A673 (cell line): ENCODE measurements around the gene LRP1B. TPM values are rescaled to one million over a fixed set of nuclear protein-coding genes. Genes with fewer than 3 reads are reported as not detected.

Experiments used
- BruUV-seq: library from RNA; stranded (reverse); fragments of 400-500 nt; replicated peaks from 2 replicates; lab custom pipeline; 2021; lab: Mats Ljungman, UMichigan
- CTCF ChIA-PET: fragments of 300-600 bp; sonication (Branson Sonifier 250); formaldehyde crosslinking; loops from one replicate; lab custom pipeline; 2022; ENCODE audit warnings: antibody characterized with exemption; lab: Charles Lee
- POLR2A ChIA-PET: fragments of 300-600 bp; sonication (Branson Sonifier 250); formaldehyde crosslinking; loops from one replicate; lab custom pipeline; 2022; ENCODE audit warnings: antibody characterized with exemption; ENCODE audit not compliant: low non-redundant PET; lab: Charles Lee
- DNase-seq: peaks from one replicate; pipeline ENCODE4 v3.0.0-alpha.2; 2015; ENCODE audit warnings: low spot score
- H3K27ac ChIP-seq: fragments of 200-600 bp; sonication (generic); 2 replicates; pipeline ENCODE4 v1.5.1; 2016; ENCODE audit warnings: mixed run types, low read depth, mild to moderate bottlenecking, mixed read lengths, antibody characterized with exemption, low read length; ENCODE audit not compliant: poor library complexity, severe bottlenecking
- H3K27me3 ChIP-seq: fragments of 200-600 bp; sonication (generic); replicated peaks from 2 replicates; pipeline ENCODE4 v1.6.1; 2017; ENCODE audit warnings: mixed run types, low read depth, mild to moderate bottlenecking, mixed read lengths, antibody characterized with exemption, low read length; ENCODE audit not compliant: insufficient read depth, poor library complexity
- H3K36me3 ChIP-seq: fragments of 200-600 bp; sonication (generic); 2 replicates; pipeline ENCODE4 v1.6.1; 2016; ENCODE audit warnings: mixed run types, mild to moderate bottlenecking, mixed read lengths, antibody characterized with exemption, low read length; ENCODE audit not compliant: insufficient read depth, poor library complexity, severe bottlenecking
- H3K4me1 ChIP-seq: fragments of 200-600 bp; sonication (generic); 2 replicates; pipeline ENCODE4 v1.6.1; 2017; ENCODE audit warnings: mixed run types, mild to moderate bottlenecking, mixed read lengths, antibody characterized with exemption, low read length; ENCODE audit not compliant: insufficient read depth, poor library complexity, severe bottlenecking
- H3K4me3 ChIP-seq: fragments of 200-600 bp; sonication (generic); 2 replicates; pipeline ENCODE4 v1.5.1; 2016; ENCODE audit warnings: low read depth, mixed run types, mild to moderate bottlenecking, mixed read lengths, low read length; ENCODE audit not compliant: poor library complexity, severe bottlenecking
- H3K9me3 ChIP-seq: fragments of 200-600 bp; sonication (generic); 2 replicates; pipeline ENCODE4 v1.6.1; 2016; ENCODE audit warnings: mixed run types, low read depth, mild to moderate bottlenecking, mixed read lengths, antibody characterized with exemption, low read length; ENCODE audit not compliant: poor library complexity, severe bottlenecking
- CTCF ChIP-seq: fragments of 300-800, 200-600 bp; sonication (generic); conservative IDR thresholded peaks from 2 replicates; pipeline ENCODE4 v1.5.1; 2017; ENCODE audit warnings: low read depth, mild to moderate bottlenecking, antibody characterized with exemption, low read length, moderate library complexity, mixed read lengths
- EZH2 ChIP-seq: fragments of 200-600 bp; sonication (generic); IDR thresholded peaks from 2 replicates; pipeline ENCODE4 v1.6.1; 2017; ENCODE audit warnings: borderline replicate concordance, low read depth, mild to moderate bottlenecking, mixed read lengths, antibody characterized with exemption, low read length; ENCODE audit not compliant: poor library complexity, severe bottlenecking
- intact Hi-C: fragments of 100-400 bp; cut with micrococcal nuclease; formaldehyde crosslinking; loops from one replicate; pipeline ENCODE4 v1.10.0; 2022; ENCODE audit not compliant: unreplicated experiment
- total RNA-seq: library from RNA; stranded (reverse); gene quantifications from 2 replicates; pipeline ENCODE4 v1.2.3, GENCODE V29; 2021

The LRP1B gene
- total RNA-seq, 1 experiment from 2014 or later, result 9.9 TPM

GRCh38 chr2:141105763-141106162 lies 1025.1 kb downstream of the LRP1B start:
- ChIA-PET CTCF (no interaction called here), POLR2A (interaction anchor here (0.7 kb wide), 1 partner anchor 223 kb away, joined by 5 read pairs; no protein-coding TSS in a partner anchor)
- Histone ChIP-seq H3K36me3 (no peaks in the 10 kb centered on the region), H3K27me3 (no peaks in the 10 kb centered on the region), H3K4me3 (no peak overlapping the region), H3K9me3 (no peaks in the 10 kb centered on the region), H3K4me1 (peaks cover 16% of the 10 kb centered on the region), H3K27ac (no peak overlapping the region)
- DNase-seq, result peak; percentile 86
- TF ChIP-seq EZH2 (no peak), CTCF (no peak)
- BruUV-seq, result no TSS peak
- intact Hi-C loops, result no loop called here

DNA sequence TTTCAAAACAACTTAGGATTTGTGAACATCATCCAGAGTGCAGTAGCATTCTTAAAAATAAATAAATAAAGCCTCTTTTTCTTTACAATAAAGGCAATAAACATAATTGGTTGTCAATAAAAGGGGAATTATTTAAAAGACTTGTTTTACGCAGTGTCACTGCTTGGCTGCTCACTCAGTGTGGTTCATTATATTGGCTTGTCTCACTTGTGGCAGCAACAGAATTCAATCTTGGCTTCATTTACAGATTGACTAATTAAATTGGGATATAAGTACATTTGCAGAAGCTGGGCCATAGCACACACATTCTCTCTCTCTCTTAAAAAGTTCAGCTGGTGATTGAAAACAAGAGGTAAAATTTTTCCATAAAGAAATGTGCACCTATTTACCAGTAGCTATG lies 1027.6 kb downstream of the LRP1B start:
- DNase-seq, result no peak
- Histone ChIP-seq H3K27me3 (no peaks in the 10 kb centered on the region), H3K4me3 (no peak overlapping the region), H3K4me1 (peaks cover 16% of the 10 kb centered on the region), H3K36me3 (no peaks in the 10 kb centered on the region), H3K9me3 (no peaks in the 10 kb centered on the region), H3K27ac (no peak overlapping the region)
- ChIA-PET CTCF (interaction anchor here (0.6 kb wide), 1 partner anchor 9 kb away, joined by 3 read pairs; no protein-coding TSS in a partner anchor), POLR2A (interaction anchor here (0.5 kb wide), 1 partner anchor 1010 kb away, joined by 3 read pairs; no protein-coding TSS in a partner anchor)
- no TSS peak for BruUV-seq
- TF ChIP-seq CTCF (no peak), EZH2 (no peak)
- intact Hi-C loops, result no loop called here

GRCh38 chr2:141079231-141079630 lies 1051.6 kb downstream of the LRP1B start:
- no peaks in the 10 kb centered on the region for H3K36me3 ChIP-seq
- H3K27me3 ChIP-seq, result no peaks in the 10 kb centered on the region
- TF ChIP-seq CTCF (no peak), EZH2 (no peak)
- H3K4me1 ChIP-seq, result peaks cover 6% of the 10 kb centered on the region
- no peak for DNase-seq
- BruUV-seq, result no TSS peak
- no peak overlapping the region for H3K27ac ChIP-seq
- intact Hi-C loops, result no loop called here
- H3K9me3 ChIP-seq, result no peaks in the 10 kb centered on the region
- no peak overlapping the region for H3K4me3 ChIP-seq
- ChIA-PET POLR2A (no interaction called here), CTCF (no interaction called here)
